ENCODE results near the gene RAB5A.
"Not testable (repeated sequence)": the region's sequence is repeated elsewhere in the genome, so short reads cannot be mapped to it uniquely, and the experiment has no call there.

RAB5A gene

DNA sequence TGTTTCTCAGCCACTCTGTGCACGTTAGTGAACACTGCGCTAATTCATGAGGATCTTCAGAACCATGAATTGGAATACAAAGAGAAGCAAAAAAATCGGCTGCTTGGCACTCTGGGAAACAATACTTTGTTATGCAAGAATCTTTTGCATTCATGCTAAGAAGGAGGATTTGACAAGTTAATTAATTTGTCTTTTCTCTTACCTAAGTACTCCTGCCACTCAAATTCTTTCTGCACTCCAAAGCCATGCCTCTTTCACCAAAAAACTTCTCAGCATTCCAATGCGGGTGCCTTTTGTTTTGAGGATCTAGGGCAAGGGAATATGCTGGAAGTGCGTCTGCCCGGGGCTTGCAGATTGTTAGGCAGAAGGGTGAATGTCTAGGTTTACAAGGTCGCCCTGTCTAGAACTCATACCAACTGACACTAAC is 82.0 kb downstream of the RAB5A start:
- DNase-seq (ENCODE audit: low spot score): no peak

- not testable (repeated sequence) for DNase-seq (ENCODE audit: low spot score)
These were observed 85.0 kb downstream of the RAB5A start for GRCh38 chr3:20031939-20032338.
